GM10248 (cell line): Measurements from ENCODE around the gene SLC45A3.

ENCODE experiments used
- CTCF ChIA-PET: fragments of 300-600 bp; sonication (Branson Sonifier 250); formaldehyde crosslinking; extraction: SDS; loops from one replicate; lab custom pipeline; 2021; ENCODE audit warnings: antibody characterized with exemption; lab: Yijun Ruan, JAX
- POLR2A ChIA-PET: fragments of 350-650 bp; sonication (Branson Sonifier 250); formaldehyde crosslinking; extraction: SDS; loops from one replicate; lab custom pipeline; 2020; ENCODE audit warnings: antibody characterized with exemption; lab: Yijun Ruan, JAX
- DNase-seq: peaks from one replicate; pipeline ENCODE4 v3.0.0; 2012; ENCODE audit errors: extremely low spot score
- CTCF ChIP-seq: IDR thresholded peaks from 2 replicates; pipeline ENCODE4 v1.5.1; 2012; ENCODE audit warnings: mild to moderate bottlenecking, low read depth; ENCODE audit errors: extremely low read depth, missing control alignments, control extremely low read depth

Gene SLC45A3

GRCh38 chr1:205667909-205668643 is 12.2 kb downstream of the SLC45A3 start:
- CTCF ChIA-PET: interaction anchor here (0.8 to 8.4 kb wide), 11 partner anchors 9 to 309 kb away, joined by 3 to 157 read pairs (median 4); partner anchors contain the start of gene SLC45A3
- DNase-seq: no peak
- TF ChIP-seq CTCF: no peak
- POLR2A ChIA-PET: no interaction called here

GRCh38 chr1:205666372-205667166 is 13.7 kb downstream of the SLC45A3 start:
- POLR2A ChIA-PET: interaction anchor here (0.6 kb wide), 1 partner anchor 29 kb away, joined by 3 read pairs; no protein-coding TSS in a partner anchor
- no peak for TF ChIP-seq CTCF
- CTCF ChIA-PET: interaction anchor here (1.1 to 8.4 kb wide), 4 partner anchors 9 to 311 kb away, joined by 4 to 157 read pairs (median 48); no protein-coding TSS in a partner anchor
- no peak for DNase-seq

GRCh38 chr1:205665201-205666045 is 14.9 kb downstream of the SLC45A3 start:
- ChIA-PET CTCF (interaction anchor here (1.4 to 8.4 kb wide), 4 partner anchors 8 to 75 kb away, joined by 4 to 157 read pairs (median 48); no protein-coding TSS in a partner anchor), POLR2A (no interaction called here)
- no peak for TF ChIP-seq CTCF
- no peak for DNase-seq

- ChIA-PET CTCF (interaction anchor here (0.9 to 11.9 kb wide), 6 partner anchors 7 to 312 kb away, joined by 3 to 509 read pairs (median 28); no protein-coding TSS in a partner anchor), POLR2A (no interaction called here)
- TF ChIP-seq CTCF: no peak
- DNase-seq: no peak
Measured at GRCh38 chr1:205664399-205665017, 15.8 kb downstream of the SLC45A3 start.

GRCh38 chr1:205663286-205663936 is 16.9 kb downstream of the SLC45A3 start:
- POLR2A ChIA-PET: no interaction called here
- CTCF ChIA-PET: interaction anchor here (0.9 to 11.9 kb wide), 5 partner anchors 6 to 313 kb away, joined by 3 to 509 read pairs (median 157); no protein-coding TSS in a partner anchor
- TF ChIP-seq CTCF: no peak
- DNase-seq: no peak
